Caco-2 (cell line): Measurements from ENCODE around the gene ADAMTS13. TPM values are rescaled to one million over a fixed set of nuclear protein-coding genes. Genes with fewer than 3 reads are reported as not detected.
A peak's percentile ranks its signal among the peaks of the same experiment; 100 is the strongest.

ENCODE experiments used
- BruUV-seq: library from RNA; stranded (reverse); fragments of 400-500 nt; replicated peaks from 2 replicates; lab custom pipeline; 2021; lab: Mats Ljungman, UMichigan
- CTCF ChIA-PET: fragments of 300-600 bp; sonication (Branson Sonifier 250); formaldehyde crosslinking; loops from one replicate; lab custom pipeline; 2022; ENCODE audit warnings: antibody characterized with exemption; lab: Charles Lee
- POLR2A ChIA-PET: fragments of 300-600 bp; sonication (Branson Sonifier 250); formaldehyde crosslinking; loops from one replicate; lab custom pipeline; 2022; ENCODE audit warnings: antibody characterized with exemption; lab: Charles Lee
- DNase-seq, 2 experiments: peaks; one replicate each; pipeline versions ENCODE4 v3.0.0 to v3.0.0-alpha.2; 2020 to 2022
- H3K27me3 ChIP-seq: replicated peaks from 2 replicates; pipeline ENCODE4 v1.6.0; 2011; ENCODE audit warnings: low read length; ENCODE audit not compliant: control insufficient read depth, insufficient read depth
- H3K36me3 ChIP-seq: 2 replicates; pipeline ENCODE4 v1.5.1; 2011; ENCODE audit warnings: low read length; ENCODE audit not compliant: control insufficient read depth, insufficient read depth
- H3K4me1 ChIP-seq: fragments of 250-450 bp; sonication (Bioruptor Pico); 2 replicates; pipeline ENCODE4 v1.5.1; 2020; ENCODE audit warnings: mild to moderate bottlenecking
- H3K4me3 ChIP-seq: 2 replicates; pipeline ENCODE4 v1.5.1; 2011; ENCODE audit warnings: low read depth, mild to moderate bottlenecking, control low read depth, low read length
- H3K9me3 ChIP-seq: fragments of 250-450 bp; sonication (Bioruptor Pico); 2 replicates; pipeline ENCODE4 v1.5.1; 2020; ENCODE audit warnings: mild to moderate bottlenecking, moderate library complexity
- H3K27ac Mint-ChIP-seq: one replicate; pipeline ENCODE4 v1.8.0; 2022; ENCODE audit warnings: mixed read lengths; ENCODE audit not compliant: unreplicated experiment
- H3K27me3 Mint-ChIP-seq: one replicate; pipeline ENCODE4 v1.8.0; 2022; ENCODE audit warnings: mixed read lengths; ENCODE audit not compliant: insufficient read depth, unreplicated experiment
- H3K36me3 Mint-ChIP-seq: one replicate; pipeline ENCODE4 v1.8.0; 2022; ENCODE audit warnings: mild to moderate bottlenecking, mixed read lengths; ENCODE audit not compliant: insufficient read depth, unreplicated experiment
- H3K4me1 Mint-ChIP-seq: one replicate; pipeline ENCODE4 v1.8.0; 2022; ENCODE audit warnings: low read depth, mixed read lengths; ENCODE audit not compliant: unreplicated experiment
- H3K4me3 Mint-ChIP-seq: one replicate; pipeline ENCODE4 v1.8.0; 2022; ENCODE audit warnings: mild to moderate bottlenecking, moderate library complexity, mixed read lengths; ENCODE audit not compliant: unreplicated experiment
- H3K9me3 Mint-ChIP-seq: one replicate; pipeline ENCODE4 v1.8.0; 2022; ENCODE audit warnings: mixed read lengths; ENCODE audit not compliant: unreplicated experiment
- intact Hi-C: fragments of 100-400 bp; cut with micrococcal nuclease; formaldehyde crosslinking; loops from one replicate; pipeline ENCODE4 v1.10.0; 2022; ENCODE audit not compliant: unreplicated experiment
- total RNA-seq: library from RNA; stranded (reverse); gene quantifications from 2 replicates; pipeline ENCODE4 v1.2.3, GENCODE V29; 2022
- TF ChIP-seq, protein P1 (sequence below), 2 experiments: fragments of 200-600 bp in 1 of 2; IDR thresholded peaks; 1 replicate in 1 of 2; 2 replicates in 1 of 2; pipeline versions ENCODE4 v1.5.1 to v1.8.0; 2011 to 2022; ENCODE audit warnings: antibody characterized with exemption in 1 of 2, control low read depth in 1 of 2, inconsistent platforms in 1 of 2, low read depth in 1 of 2, low read length in 1 of 2, mild to moderate bottlenecking in 1 of 2, moderate library complexity in 1 of 2; ENCODE audit not compliant: insufficient read depth in 1 of 2, severe bottlenecking in 1 of 2, unreplicated experiment in 1 of 2

Gene ADAMTS13
- total RNA-seq, 1 experiment from 2014 or later: 6.2 TPM

DNA sequence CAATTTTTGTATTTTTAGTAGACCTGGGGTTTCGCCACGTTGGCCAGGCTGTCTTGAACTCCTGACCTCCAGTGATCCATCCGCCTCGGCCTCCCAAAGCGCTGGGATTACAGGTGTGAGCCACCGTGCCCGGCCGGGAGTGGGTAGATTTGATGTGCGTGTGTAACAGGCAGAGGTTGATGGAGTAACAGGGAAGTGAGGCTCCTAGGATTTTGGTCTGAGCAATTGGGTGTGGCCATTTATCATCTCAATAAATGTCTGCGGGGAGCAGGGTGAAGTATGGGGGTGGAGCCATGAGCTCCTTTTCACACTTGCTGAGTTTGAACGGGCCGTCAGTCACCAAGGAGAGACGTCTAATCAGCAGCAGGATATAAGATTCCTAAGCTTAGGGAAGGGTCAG is 3.2 kb upstream of the ADAMTS13 start:
- TF ChIP-seq, protein P1, sequence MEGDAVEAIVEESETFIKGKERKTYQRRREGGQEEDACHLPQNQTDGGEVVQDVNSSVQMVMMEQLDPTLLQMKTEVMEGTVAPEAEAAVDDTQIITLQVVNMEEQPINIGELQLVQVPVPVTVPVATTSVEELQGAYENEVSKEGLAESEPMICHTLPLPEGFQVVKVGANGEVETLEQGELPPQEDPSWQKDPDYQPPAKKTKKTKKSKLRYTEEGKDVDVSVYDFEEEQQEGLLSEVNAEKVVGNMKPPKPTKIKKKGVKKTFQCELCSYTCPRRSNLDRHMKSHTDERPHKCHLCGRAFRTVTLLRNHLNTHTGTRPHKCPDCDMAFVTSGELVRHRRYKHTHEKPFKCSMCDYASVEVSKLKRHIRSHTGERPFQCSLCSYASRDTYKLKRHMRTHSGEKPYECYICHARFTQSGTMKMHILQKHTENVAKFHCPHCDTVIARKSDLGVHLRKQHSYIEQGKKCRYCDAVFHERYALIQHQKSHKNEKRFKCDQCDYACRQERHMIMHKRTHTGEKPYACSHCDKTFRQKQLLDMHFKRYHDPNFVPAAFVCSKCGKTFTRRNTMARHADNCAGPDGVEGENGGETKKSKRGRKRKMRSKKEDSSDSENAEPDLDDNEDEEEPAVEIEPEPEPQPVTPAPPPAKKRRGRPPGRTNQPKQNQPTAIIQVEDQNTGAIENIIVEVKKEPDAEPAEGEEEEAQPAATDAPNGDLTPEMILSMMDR (IDR thresholded peaks at IDR 0.05; ENCODE audit: insufficient read depth in 1 of 2, low read depth in 1 of 2, low read length in 1 of 2, severe bottlenecking in 1 of 2, unreplicated experiment in 1 of 2): no peak
- no TSS peak for BruUV-seq
- Histone ChIP-seq H3K4me1 (peaks cover 12% of the 10 kb centered on the region), H3K27me3 (no peaks in the 10 kb centered on the region), H3K4me3 (peak overlapping the region; percentile 65), H3K9me3 (no peaks in the 10 kb centered on the region), H3K36me3 (0 out of 2 replicates have a peak, but pooled peaks cover 2% of the 10 kb centered on the region)
- ChIA-PET POLR2A (interaction anchor here (1.3 to 2.9 kb wide), 2 partner anchors 41 to 389 kb away, joined by 3 to 28 read pairs; partner anchors contain the start of gene CACFD1), CTCF (interaction anchor here (0.6 kb wide), 1 partner anchor 63 kb away, joined by 3 read pairs; no protein-coding TSS in a partner anchor)
- intact Hi-C loops: loop anchor here (5.0 kb wide), 1 partner anchor 38 kb away; the partner anchor contains the start of gene CACFD1
- H3K4me1 Mint-ChIP-seq: peaks cover 11% of the 10 kb centered on the region
- no peak for DNase-seq
- H3K27ac Mint-ChIP-seq: peak overlapping the region; percentile 84
- no peaks in the 10 kb centered on the region for H3K27me3 Mint-ChIP-seq
- H3K9me3 Mint-ChIP-seq: no peaks in the 10 kb centered on the region
- H3K4me3 Mint-ChIP-seq: peak overlapping the region; percentile 86
- peaks cover 11% of the 10 kb centered on the region for H3K36me3 Mint-ChIP-seq

DNA sequence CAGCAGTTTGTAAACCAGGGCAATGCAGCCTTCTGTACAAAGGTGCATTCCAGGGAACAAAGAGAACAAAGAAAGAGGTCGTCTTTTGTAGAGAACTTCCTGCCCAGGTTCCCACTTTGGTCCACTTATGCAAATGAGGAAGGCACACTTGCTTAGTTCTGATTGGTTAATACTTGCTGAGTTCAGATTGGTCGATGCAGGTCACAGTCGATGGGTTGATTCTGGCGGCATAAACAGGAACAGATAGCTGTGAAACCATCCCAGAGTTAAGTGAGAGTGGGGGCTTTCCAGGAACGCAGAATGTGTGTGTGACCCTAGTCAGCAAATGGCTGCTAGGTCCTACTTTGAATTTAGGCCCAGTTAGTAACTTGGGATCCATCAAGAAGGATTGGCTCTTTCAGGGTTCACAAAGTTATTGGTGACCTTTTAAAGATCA is 1.8 kb upstream of the ADAMTS13 start:
- Histone ChIP-seq H3K4me3 (no peak overlapping the region), H3K4me1 (peaks cover 12% of the 10 kb centered on the region), H3K36me3 (0 out of 2 replicates have a peak, but pooled peaks cover under 1% of the 10 kb centered on the region), H3K9me3 (no peaks in the 10 kb centered on the region), H3K27me3 (no peaks in the 10 kb centered on the region)
- BruUV-seq: no TSS peak
- Mint-ChIP-seq H3K4me3 (no peak overlapping the region), H3K27ac (no peak overlapping the region), H3K9me3 (no peaks in the 10 kb centered on the region), H3K36me3 (no peaks in the 10 kb centered on the region), H3K4me1 (peaks cover 11% of the 10 kb centered on the region), H3K27me3 (no peaks in the 10 kb centered on the region)
- intact Hi-C loops: no loop called here
- TF ChIP-seq, protein P1 (IDR thresholded peaks at IDR 0.05; ENCODE audit: insufficient read depth in 1 of 2, low read depth in 1 of 2, low read length in 1 of 2, severe bottlenecking in 1 of 2, unreplicated experiment in 1 of 2): no peak
- ChIA-PET POLR2A (no interaction called here), CTCF (no interaction called here)
- no peak for DNase-seq

- intact Hi-C loops: no loop called here
- Mint-ChIP-seq H3K36me3 (no peaks in the 10 kb centered on the region), H3K4me1 (peaks cover 11% of the 10 kb centered on the region), H3K27me3 (no peaks in the 10 kb centered on the region), H3K4me3 (no peak overlapping the region), H3K27ac (peak overlapping the region; percentile 66), H3K9me3 (no peaks in the 10 kb centered on the region)
- DNase-seq: no peak
- H3K9me3 ChIP-seq: no peaks in the 10 kb centered on the region
- H3K4me1 ChIP-seq: peaks cover 19% of the 10 kb centered on the region
- TF ChIP-seq, protein P1 (IDR thresholded peaks at IDR 0.05; ENCODE audit: insufficient read depth in 1 of 2, low read depth in 1 of 2, low read length in 1 of 2, severe bottlenecking in 1 of 2, unreplicated experiment in 1 of 2): no peak
- BruUV-seq: no TSS peak
- ChIA-PET CTCF (no interaction called here), POLR2A (no interaction called here)
- H3K36me3 ChIP-seq: no peaks in the 10 kb centered on the region
- H3K27me3 ChIP-seq: no peaks in the 10 kb centered on the region
- no peak overlapping the region for H3K4me3 ChIP-seq
Observed at GRCh38 chr9:133423216-133423615, 1.0 kb downstream of the ADAMTS13 start.
